ENCODE results near the gene IL4R. TPM values are rescaled to one million over a fixed set of nuclear protein-coding genes. Genes with fewer than 3 reads are reported as not detected.

Gene IL4R
- total RNA-seq, 4 donors from 2014 or later = 22.3 to 35.0 (median 25.1) TPM

GRCh38 chr16:27275394-27275793, 38.4 kb upstream of the IL4R start:
- H3K4me3 ChIP-seq (ENCODE audit: low read depth, poor library complexity, severe bottlenecking) = no peak overlapping the region
- 91 to 93% methylated on average over 1 of the region's 1 CpG for WGBS, 2 donors
- DNase-seq (ENCODE audit: low spot score in 2 of 2) = no peak
- intact Hi-C loops (cut with DNase I; ENCODE audit: low total_unique reads) = no loop called here
- TF ChIP-seq, protein P1, sequence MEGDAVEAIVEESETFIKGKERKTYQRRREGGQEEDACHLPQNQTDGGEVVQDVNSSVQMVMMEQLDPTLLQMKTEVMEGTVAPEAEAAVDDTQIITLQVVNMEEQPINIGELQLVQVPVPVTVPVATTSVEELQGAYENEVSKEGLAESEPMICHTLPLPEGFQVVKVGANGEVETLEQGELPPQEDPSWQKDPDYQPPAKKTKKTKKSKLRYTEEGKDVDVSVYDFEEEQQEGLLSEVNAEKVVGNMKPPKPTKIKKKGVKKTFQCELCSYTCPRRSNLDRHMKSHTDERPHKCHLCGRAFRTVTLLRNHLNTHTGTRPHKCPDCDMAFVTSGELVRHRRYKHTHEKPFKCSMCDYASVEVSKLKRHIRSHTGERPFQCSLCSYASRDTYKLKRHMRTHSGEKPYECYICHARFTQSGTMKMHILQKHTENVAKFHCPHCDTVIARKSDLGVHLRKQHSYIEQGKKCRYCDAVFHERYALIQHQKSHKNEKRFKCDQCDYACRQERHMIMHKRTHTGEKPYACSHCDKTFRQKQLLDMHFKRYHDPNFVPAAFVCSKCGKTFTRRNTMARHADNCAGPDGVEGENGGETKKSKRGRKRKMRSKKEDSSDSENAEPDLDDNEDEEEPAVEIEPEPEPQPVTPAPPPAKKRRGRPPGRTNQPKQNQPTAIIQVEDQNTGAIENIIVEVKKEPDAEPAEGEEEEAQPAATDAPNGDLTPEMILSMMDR (IDR thresholded peaks at IDR 0.05) = no peak
- TF ChIP-seq POLR2A (IDR thresholded peaks at IDR 0.05) = no peak

- intact Hi-C loops (cut with DNase I; ENCODE audit: low total_unique reads) = no loop called here
- TF ChIP-seq, protein P1 (IDR thresholded peaks at IDR 0.05) = no peak
- TF ChIP-seq POLR2A (IDR thresholded peaks at IDR 0.05) = no peak
- no peak overlapping the region for H3K4me3 ChIP-seq (ENCODE audit: low read depth, poor library complexity, severe bottlenecking)
- WGBS, 2 donors = 75 to 78% methylated on average over 7 of the region's 7 CpGs
- DNase-seq (ENCODE audit: low spot score in 2 of 2) = peak in 1 of 2 donors; percentile 31
Measured at GRCh38 chr16:27281243-27281642, 32.5 kb upstream of the IL4R start.

DNA sequence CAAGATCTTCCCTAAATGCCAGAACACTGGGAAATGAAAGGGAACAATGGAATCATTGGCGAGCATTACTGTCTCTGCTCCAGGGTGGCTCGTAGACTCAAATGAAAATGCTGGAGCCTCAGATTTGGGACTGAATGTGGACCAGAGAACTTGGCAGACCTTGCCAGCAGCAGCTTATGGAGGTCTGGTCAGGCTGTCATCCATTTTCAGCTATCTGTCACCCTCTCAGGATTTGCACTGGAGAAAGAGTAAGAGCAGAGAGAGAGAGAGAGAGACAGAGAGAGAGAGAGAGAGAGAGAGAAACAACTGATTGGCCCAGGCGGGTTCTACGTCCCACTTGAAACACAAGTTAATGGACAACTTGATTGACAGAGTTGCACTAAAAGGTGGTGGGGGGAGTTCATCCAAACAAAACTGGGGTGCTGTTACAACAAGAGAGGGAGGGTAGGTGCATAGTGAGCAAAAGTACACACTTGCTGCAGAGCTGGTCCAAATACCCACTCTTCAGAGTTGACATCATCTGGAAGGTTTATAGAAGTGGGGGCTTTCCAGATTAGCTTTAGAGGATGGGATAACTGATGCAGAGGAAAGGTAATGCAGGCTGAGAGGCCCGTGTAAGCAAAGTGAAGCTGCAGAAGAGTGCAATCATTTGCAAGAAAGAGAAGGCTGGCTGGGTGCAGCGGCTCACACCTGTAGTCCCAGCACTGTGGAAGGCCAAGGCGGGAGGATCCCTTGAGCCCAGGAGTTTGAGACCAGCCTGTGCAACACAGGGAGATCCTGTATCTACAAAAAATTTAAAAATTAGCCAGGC, 28.7 kb upstream of the IL4R start:
- 72 to 78% methylated on average over 7 of the region's 7 CpGs for WGBS, 2 donors
- DNase-seq (ENCODE audit: low spot score in 2 of 2) = peak in 1 of 2 donors; percentile 14
- intact Hi-C loops (cut with DNase I; ENCODE audit: low total_unique reads) = no loop called here
- H3K4me3 ChIP-seq (ENCODE audit: low read depth, poor library complexity, severe bottlenecking) = no peak overlapping the region
- no peak for TF ChIP-seq POLR2A (IDR thresholded peaks at IDR 0.05)
- TF ChIP-seq, protein P1 (IDR thresholded peaks at IDR 0.05) = no peak

DNA sequence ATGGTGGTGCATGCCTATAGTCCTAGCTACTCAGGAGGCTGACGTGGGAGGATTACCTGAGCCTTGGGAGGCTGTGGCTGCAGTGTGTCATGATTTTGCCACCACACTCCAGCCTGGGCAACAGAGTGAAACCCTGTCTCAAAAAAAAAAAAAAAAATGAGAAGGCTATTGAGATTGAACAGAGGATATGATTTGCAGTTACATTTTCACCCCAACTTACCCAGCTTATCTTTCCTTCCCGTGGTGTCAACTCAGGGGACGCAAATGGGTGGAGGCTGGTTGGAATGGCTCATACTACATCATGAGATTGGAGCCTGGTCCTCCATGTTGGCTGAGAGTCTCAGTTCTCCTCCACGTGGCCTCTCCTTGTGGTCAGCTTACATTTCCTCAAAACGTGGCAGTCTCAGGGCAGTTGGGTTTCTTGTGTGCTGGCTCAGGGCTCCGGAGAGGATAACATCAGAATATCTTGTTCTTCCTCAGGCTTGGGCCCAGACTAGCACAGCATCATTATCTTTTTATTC, 28.0 kb upstream of the IL4R start:
- 61 to 72% methylated on average over 6 of the region's 6 CpGs for WGBS, 2 donors
- DNase-seq (ENCODE audit: low spot score in 2 of 2) = peak; percentile 46 to 84
- no peak for TF ChIP-seq POLR2A (IDR thresholded peaks at IDR 0.05)
- TF ChIP-seq, protein P1 (IDR thresholded peaks at IDR 0.05) = no peak
- H3K4me3 ChIP-seq (ENCODE audit: low read depth, poor library complexity, severe bottlenecking) = no peak overlapping the region
- intact Hi-C loops (cut with DNase I; ENCODE audit: low total_unique reads) = no loop called here

- TF ChIP-seq, protein P1 (IDR thresholded peaks at IDR 0.05) = no peak
- TF ChIP-seq POLR2A (IDR thresholded peaks at IDR 0.05) = no peak
- intact Hi-C loops (cut with DNase I; ENCODE audit: low total_unique reads) = no loop called here
- H3K4me3 ChIP-seq (ENCODE audit: low read depth, poor library complexity, severe bottlenecking) = no peak overlapping the region
- WGBS, 2 donors = 23 to 30% methylated on average over 4 of the region's 4 CpGs
- peak in 1 of 2 donors; percentile 66 for DNase-seq (ENCODE audit: low spot score in 2 of 2)
Measured at GRCh38 chr16:27286451-27286850, 27.3 kb upstream of the IL4R start.
